ENCODE measurements around the gene PIGP.

GRCh38 chr21:37065561-37066177, 7.2 kb downstream of the PIGP start:
- no peak for TF ChIP-seq NFE2L1 (CRISPR knock-in tag; IDR thresholded peaks at IDR 0.05; ENCODE audit: borderline replicate concordance)
- TF ChIP-seq CTCF (CRISPR knock-in tag; IDR thresholded peaks at IDR 0.05), result no peak
- no peak for TF ChIP-seq ATRX (CRISPR knock-in tag; IDR thresholded peaks at IDR 0.05; ENCODE audit: borderline replicate concordance)
- no peak for TF ChIP-seq NFIC (IDR thresholded peaks at IDR 0.05; ENCODE audit: low read length)
- no peak for TF ChIP-seq HCFC1 (IDR thresholded peaks at IDR 0.05; ENCODE audit: low read depth, low read length)
- no peak for TF ChIP-seq ATF5 (CRISPR knock-in tag; IDR thresholded peaks at IDR 0.05; ENCODE audit: low read depth)
- TF ChIP-seq FOXP4 (CRISPR knock-in tag; IDR thresholded peaks at IDR 0.05), result no peak
- no peak for TF ChIP-seq BRCA1 (CRISPR knock-in tag; IDR thresholded peaks at IDR 0.05)
- no peak for TF ChIP-seq PRDM10 (CRISPR knock-in tag; IDR thresholded peaks at IDR 0.05; ENCODE audit: low read depth)
- TF ChIP-seq CAMTA2 (CRISPR knock-in tag; IDR thresholded peaks at IDR 0.05; ENCODE audit: borderline replicate concordance), result no peak
- no peak for TF ChIP-seq DRAP1 (CRISPR knock-in tag; IDR thresholded peaks at IDR 0.05)
- TF ChIP-seq CENPX (CRISPR knock-in tag; IDR thresholded peaks at IDR 0.05), result no peak
- TF ChIP-seq ZNF24 (IDR thresholded peaks at IDR 0.05), result no peak
